Keratinocyte (primary cell): Measurements from ENCODE around the gene ACOT13.

ENCODE experiments used
- CTCF ChIP-seq, 3 experiments: IDR thresholded peaks in 1 of 3; conservative IDR thresholded peaks in 1 of 3; optimal IDR thresholded peaks in 1 of 3; 2 replicates in 2 of 3; 3 replicates in 1 of 3; pipeline versions ENCODE3 to v1.5.1; 2011; ENCODE audit warnings: low read length in 3 of 3, mild to moderate bottlenecking in 3 of 3, moderate library complexity in 2 of 3, control low read depth in 1 of 3, inconsistent platforms in 1 of 3; ENCODE audit not compliant: insufficient read depth in 2 of 3; ENCODE audit errors: extremely low read depth in 1 of 3
- EZH2 ChIP-seq: IDR thresholded peaks from one replicate; pipeline ENCODE4 v1.6.1; 2012; ENCODE audit warnings: inconsistent platforms, mild to moderate bottlenecking, low read length, moderate library complexity

- TF ChIP-seq CTCF (optimal IDR thresholded peaks at IDR 0.05 in 1 of 3, IDR thresholded peaks at IDR 0.05 in 1 of 3, conservative IDR thresholded peaks at IDR 0.05 in 1 of 3; ENCODE audit: extremely low read depth in 1 of 3, insufficient read depth in 2 of 3, low read length in 3 of 3) (no peak), EZH2 (no peak)
Measured at GRCh38 chr6:24680582-24680981, 13.7 kb downstream of the ACOT13 start.
